Measurements from ENCODE around the gene AIFM3. TPM values are rescaled to one million over a fixed set of nuclear protein-coding genes. Genes with fewer than 3 reads are reported as not detected.

The AIFM3 gene
- total and polyA plus RNA-seq, 2 of the 13 experiments (the other 11 are each of a cell fraction or from before 2014, with no cell fraction given) = 9.0 to 15.3 TPM

DNA sequence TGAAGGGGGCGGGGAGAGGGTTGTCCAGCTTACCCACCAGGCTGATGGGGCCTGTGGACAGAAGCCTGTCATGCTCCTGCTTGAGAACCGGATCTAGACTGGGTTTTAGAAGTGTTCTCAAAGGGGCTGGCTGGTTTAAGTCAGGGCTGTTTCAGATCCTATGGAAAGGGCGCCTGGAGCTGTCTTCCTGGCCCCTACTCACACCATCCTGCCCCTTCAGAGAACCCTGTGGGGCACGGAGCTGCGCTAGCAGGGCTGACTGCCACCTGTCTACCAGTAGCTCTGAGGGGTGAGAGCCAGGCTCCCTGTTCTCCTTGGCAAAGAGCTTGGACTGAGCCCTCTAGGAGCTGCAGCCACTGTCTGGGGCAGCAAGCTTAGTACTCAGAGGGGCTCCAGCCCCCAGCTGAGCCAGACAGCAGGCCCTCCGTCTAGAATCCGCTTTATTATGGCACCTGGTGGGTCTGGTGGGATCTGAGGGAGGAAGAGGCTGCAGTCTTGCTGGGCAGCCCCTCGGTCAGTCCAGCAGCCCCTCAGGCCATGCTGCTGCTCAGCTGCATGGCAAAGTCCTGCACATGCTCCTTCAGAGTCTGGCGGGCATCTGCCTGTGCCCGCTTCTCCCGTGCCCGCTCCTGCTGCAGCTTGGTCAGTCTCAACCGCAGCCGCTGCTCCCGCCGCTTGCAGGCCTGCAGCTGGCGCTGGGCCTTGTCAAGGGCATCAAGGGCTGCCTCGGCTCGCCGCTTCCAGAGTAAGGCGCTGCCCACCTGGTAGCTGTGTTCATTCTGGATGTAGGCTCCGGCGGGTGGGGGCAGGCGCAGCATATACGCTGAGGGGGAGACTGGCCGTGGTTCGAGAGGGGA, 32.5 kb downstream of the AIFM3 start:
- H3K27me3 ChIP-seq (ENCODE audit: control insufficient read depth in 1 of 2, insufficient read depth in 2 of 2, low read length in 2 of 2) = no peaks in the 10 kb centered on the region
- no peaks in the 10 kb centered on the region for H3K9me3 ChIP-seq (ENCODE audit: low read length)
- TF ChIP-seq POLR2G (IDR thresholded peaks at IDR 0.05; ENCODE audit: low read depth, low read length) = peak; percentile 6
- TF ChIP-seq AGO2 (optimal IDR thresholded peaks at IDR 0.05; ENCODE audit: low read depth, low read length) = peak; percentile 95
- peak; percentile 64 for TF ChIP-seq RBM22 (optimal IDR thresholded peaks at IDR 0.05; ENCODE audit: low read length)
- TF ChIP-seq AGO1 (IDR thresholded peaks at IDR 0.05; ENCODE audit: low read depth, low read length, poor library complexity, severe bottlenecking) = peak; percentile 72
- TF ChIP-seq AKAP8 (CRISPR knock-in tag; IDR thresholded peaks at IDR 0.05) = peak; percentile 25; the same call in 1 of the 2 replicates
- 0 out of 2 replicates have a peak, but pooled peaks have one; percentile 44 for TF ChIP-seq ZC3H13 (CRISPR knock-in tag; IDR thresholded peaks at IDR 0.05)
- TF ChIP-seq, protein P1, sequence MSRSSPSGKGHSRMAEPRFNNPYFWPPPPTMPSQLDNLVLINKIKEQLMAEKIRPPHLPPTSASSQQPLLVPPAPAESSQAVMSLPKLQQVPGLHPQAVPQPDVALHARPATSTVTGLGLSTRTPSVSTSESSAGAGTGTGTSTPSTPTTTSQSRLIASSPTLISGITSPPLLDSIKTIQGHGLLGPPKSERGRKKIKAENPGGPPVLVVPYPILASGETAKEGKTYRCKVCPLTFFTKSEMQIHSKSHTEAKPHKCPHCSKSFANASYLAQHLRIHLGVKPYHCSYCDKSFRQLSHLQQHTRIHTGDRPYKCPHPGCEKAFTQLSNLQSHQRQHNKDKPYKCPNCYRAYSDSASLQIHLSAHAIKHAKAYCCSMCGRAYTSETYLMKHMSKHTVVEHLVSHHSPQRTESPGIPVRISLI (CRISPR knock-in tag; IDR thresholded peaks at IDR 0.05; ENCODE audit: borderline replicate concordance) = no peak
- TF ChIP-seq RBFOX2 (IDR thresholded peaks at IDR 0.05; ENCODE audit: low read depth, low read length) = peak; percentile 76
- no peak for TF ChIP-seq ZBTB21 (CRISPR knock-in tag; IDR thresholded peaks at IDR 0.05)
- TF ChIP-seq RBM39 (IDR thresholded peaks at IDR 0.05; ENCODE audit: low read depth, low read length, poor library complexity, severe bottlenecking) = peak; percentile 18
- TF ChIP-seq, protein P2, sequence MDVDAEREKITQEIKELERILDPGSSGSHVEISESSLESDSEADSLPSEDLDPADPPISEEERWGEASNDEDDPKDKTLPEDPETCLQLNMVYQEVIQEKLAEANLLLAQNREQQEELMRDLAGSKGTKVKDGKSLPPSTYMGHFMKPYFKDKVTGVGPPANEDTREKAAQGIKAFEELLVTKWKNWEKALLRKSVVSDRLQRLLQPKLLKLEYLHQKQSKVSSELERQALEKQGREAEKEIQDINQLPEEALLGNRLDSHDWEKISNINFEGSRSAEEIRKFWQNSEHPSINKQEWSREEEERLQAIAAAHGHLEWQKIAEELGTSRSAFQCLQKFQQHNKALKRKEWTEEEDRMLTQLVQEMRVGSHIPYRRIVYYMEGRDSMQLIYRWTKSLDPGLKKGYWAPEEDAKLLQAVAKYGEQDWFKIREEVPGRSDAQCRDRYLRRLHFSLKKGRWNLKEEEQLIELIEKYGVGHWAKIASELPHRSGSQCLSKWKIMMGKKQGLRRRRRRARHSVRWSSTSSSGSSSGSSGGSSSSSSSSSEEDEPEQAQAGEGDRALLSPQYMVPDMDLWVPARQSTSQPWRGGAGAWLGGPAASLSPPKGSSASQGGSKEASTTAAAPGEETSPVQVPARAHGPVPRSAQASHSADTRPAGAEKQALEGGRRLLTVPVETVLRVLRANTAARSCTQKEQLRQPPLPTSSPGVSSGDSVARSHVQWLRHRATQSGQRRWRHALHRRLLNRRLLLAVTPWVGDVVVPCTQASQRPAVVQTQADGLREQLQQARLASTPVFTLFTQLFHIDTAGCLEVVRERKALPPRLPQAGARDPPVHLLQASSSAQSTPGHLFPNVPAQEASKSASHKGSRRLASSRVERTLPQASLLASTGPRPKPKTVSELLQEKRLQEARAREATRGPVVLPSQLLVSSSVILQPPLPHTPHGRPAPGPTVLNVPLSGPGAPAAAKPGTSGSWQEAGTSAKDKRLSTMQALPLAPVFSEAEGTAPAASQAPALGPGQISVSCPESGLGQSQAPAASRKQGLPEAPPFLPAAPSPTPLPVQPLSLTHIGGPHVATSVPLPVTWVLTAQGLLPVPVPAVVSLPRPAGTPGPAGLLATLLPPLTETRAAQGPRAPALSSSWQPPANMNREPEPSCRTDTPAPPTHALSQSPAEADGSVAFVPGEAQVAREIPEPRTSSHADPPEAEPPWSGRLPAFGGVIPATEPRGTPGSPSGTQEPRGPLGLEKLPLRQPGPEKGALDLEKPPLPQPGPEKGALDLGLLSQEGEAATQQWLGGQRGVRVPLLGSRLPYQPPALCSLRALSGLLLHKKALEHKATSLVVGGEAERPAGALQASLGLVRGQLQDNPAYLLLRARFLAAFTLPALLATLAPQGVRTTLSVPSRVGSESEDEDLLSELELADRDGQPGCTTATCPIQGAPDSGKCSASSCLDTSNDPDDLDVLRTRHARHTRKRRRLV (CRISPR knock-in tag; IDR thresholded peaks at IDR 0.05) = no peak
- WGBS (ENCODE audit: low lambda C conversion rate) = 86% methylated on average over 2 of the region's 27 CpGs
- CTCF ChIA-PET (ENCODE audit: low intra/inter-chr PET ratio, low total read pairs) = no interaction called here
- peaks cover 30% of the 10 kb centered on the region for H3K4me1 ChIP-seq (ENCODE audit: insufficient read depth, low read length)
- ATAC-seq (no peak), DNase-seq (ENCODE audit: low spot score) (no peak), FAIRE-seq (no peak)
- H3K79me2 ChIP-seq (ENCODE audit: insufficient read depth, low read length) = peaks cover 18% of the 10 kb centered on the region
- H2AFZ ChIP-seq (ENCODE audit: low read length) = no peak overlapping the region
- H3K4me2 ChIP-seq (ENCODE audit: low read depth, low read length) = 0 out of 2 replicates have a peak overlapping the region, but pooled peaks have one; percentile 95
- POLR2A ChIA-PET = interaction anchor here (0.6 to 3.3 kb wide), 5 partner anchors 15 to 49 kb away, joined by 3 to 20 read pairs (median 3); partner anchors contain the start of genes LZTR1 and P2RX6
- H3K27ac ChIP-seq (ENCODE audit: extremely low read length, insufficient read depth, low read length) = no peak overlapping the region
- BruUV-seq (replicated peaks) = no TSS peak
- peak overlapping the region; percentile 14; the same call in 1 of the 2 replicates for H3K9ac ChIP-seq (ENCODE audit: insufficient read depth, low read depth, low read length)
- in situ Hi-C loops (cut with HindIII; ENCODE audit: extremely low pct_ligation_motif_present, low pct_unique_long_range_greater_than_20kb) (no loop called here), intact Hi-C loops (cut with micrococcal nuclease; ENCODE audit: unreplicated experiment) (no loop called here)
- peaks cover 8 to 35% of the 10 kb centered on the region in 2 experiments for H3K36me3 ChIP-seq (replicated peaks in 1 of 2; ENCODE audit: control insufficient read depth in 1 of 2, insufficient read depth in 2 of 2, low read length in 2 of 2)
- H3K4me3 ChIP-seq (replicated peaks in 1 of 3; ENCODE audit: insufficient read depth in 1 of 3, low read depth in 2 of 3, low read length in 3 of 3) = peak overlapping the region in 1 of 3 experiments; percentile 89; a peak in 1 of 6 replicates
- 0 out of 2 replicates have a peak, but pooled peaks cover 2% of the 10 kb centered on the region for H4K20me1 ChIP-seq (ENCODE audit: insufficient read depth, low read length)
